ENCODE measurements around the gene NOP9.

NOP9 gene

DNA sequence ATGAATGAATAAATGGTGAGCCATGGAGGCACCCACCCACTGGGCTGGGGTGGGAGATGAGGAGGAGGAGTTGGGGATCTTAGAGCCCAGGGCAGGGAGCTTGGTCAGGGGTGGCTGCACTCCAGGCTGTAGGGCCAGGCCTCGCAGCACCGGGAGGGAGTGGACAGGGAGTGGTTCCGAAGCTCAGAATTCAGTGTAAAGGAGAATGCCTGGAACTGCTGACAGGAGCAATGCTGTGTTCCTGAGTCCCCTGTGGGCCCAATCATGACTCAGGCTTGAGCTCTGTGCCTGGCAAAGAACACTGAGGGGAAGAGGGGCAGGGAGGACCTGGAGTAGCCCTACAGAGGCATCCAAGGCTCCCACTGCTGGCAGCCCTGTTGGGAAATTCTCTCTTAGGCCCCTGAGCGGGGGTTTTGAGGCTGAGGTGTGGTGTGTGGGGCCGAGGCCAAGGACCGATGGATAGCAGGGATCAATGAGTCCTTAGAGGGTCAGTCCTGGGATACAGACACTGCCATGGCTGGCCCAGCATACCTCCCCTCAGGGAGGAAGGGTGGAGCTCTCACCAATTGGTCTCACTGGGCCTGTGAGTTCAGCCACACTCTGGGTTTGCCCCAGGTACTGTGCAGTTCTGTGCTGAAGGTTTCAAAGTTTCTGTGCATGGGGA lies 18.7 kb upstream of the NOP9 start:
- DNase-seq (ENCODE audit: low read depth in 1 of 2, low spot score in 1 of 2) = no peak

DNA sequence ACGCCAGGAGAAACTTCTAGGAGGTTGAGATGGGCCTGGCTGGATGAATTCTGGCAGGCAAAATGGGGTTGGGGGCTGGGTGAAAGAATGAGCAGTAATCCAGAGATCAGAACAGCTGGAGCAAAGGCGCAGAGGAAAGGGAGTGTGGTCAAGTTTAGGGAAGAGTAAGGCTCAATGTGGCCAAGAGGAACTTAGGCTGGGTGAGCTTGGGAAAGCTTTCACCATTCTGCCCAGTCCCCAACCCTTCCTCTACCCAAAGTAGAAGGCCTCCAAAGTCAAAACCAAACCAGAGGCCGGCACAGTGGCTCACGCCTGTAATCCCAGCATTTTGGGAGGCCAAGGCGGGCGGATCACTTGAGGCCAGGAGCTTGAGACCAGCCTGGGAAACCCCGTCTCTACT lies 18.0 kb upstream of the NOP9 start:
- no peak for DNase-seq (ENCODE audit: low read depth in 1 of 2, low spot score in 1 of 2)

DNA sequence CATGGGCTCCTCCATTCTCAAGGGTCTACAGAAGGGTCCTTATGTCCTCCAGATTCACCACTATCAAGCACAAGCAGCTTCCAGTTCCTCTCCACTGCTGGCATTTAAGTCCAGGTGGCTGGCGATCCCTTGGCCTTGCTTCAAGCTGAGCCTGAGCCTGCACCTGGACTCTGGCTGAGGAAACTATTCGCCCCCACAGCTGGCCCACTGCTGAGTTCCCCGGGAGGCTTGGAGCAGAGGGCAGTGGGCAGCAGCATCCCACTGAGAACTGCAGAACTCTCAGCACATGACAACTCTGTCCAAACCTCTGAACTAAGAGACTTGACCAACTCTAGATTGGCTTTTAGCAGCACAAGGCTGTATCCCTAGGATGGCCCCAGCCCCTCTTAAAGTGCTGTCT lies 16.9 kb upstream of the NOP9 start:
- no peak for DNase-seq (ENCODE audit: low read depth in 1 of 2, low spot score in 1 of 2)

DNA sequence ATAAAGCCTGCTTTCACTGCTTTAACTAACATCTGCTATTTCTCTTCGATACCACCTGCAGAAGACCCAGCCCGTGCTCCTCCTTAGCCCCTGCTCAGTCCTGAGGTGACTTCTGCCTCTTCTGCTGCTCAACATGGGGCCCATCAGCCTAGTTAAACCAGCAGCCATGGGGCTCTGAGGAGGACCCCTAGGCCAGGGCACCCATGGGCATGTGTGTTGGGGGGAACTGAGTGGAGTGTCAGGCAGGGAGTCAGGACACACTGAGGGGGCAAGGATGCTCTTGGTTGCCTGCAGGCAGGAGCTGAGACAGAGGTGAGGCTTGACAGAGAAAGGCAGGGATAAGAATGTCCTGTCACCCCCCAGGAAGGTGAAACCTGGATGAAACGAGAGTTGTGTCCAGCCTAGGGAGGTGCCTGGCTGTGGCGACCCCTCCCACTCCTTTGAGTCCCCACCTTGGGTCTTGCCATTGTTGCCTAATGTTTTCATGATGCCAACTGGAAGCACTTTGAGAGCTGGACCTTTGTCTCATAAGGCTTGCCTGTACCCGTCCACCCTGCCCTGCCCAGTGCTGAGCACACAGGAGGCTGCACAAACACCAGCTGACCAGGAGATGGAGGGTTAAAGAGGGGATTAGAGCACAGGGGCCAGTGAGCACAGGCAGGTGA lies 15.7 kb upstream of the NOP9 start:
- no peak for DNase-seq (ENCODE audit: low read depth in 1 of 2, low spot score in 1 of 2)

DNA sequence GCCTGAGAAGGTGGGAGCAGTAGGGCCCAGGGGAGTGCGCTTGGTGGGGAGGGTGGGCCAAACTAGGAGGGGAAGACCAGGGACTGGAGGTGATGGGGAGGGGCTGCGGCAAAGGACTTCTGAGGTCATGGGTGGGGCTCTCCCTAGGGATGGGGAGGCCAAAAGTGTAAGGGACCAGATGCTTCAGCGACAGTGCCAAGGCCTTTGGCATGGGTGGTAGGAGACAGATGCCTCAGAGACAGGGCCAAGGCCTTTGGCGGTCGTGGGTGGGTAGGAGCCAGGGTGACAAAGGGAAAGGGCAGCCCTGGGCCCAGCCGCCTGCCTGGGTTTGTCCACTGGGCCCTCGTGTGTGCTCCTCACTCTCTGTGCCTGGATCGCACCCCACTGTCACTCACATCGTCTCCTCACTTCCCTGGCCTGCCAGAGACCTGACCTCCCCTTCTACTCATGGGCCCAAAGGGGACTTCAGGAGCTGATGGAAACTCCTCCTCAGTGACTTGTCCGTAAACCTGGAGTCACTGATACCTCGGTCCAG lies 15.1 kb upstream of the NOP9 start:
- DNase-seq (ENCODE audit: low read depth in 1 of 2, low spot score in 1 of 2) = no peak

DNA sequence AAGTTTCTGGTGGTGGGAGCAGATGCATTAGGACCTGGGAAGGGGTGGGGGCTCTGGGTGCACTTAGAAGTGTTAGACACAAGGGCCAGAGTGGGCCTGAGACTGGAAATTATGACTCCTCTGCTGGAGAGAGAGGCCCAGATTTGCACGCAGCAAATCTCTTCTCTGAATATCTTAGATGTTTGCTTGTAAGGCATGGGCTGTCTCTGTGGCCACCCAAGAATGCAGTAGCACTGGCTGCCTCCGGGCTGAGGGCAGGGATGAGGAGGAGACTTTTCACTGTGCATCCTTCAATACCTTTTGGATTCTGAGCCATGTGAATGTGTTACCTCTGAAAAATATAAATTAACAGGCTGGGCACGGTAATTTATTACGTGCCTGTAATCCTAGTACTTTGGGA lies 14.3 kb upstream of the NOP9 start:
- DNase-seq (ENCODE audit: low read depth in 1 of 2, low spot score in 1 of 2) = no peak

DNA sequence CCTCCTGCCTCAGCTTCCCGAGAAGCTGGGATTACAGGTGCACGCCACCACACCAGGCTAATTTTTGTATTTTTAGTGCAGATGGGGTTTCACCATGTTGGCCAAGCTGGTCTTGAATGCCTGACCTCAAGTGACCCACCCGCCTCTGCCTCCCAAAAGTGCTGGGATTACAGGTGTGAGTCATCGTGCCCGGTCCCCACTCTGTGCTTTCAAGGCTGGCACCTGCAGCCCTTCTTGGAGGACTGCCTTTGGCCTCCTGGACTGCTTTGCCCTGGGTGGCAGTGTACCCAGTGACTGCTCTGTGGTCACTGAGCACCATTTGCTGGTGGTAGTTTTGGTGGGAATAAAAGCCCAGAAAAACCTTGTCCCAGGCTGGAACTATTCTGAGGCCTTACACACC lies 12.7 kb upstream of the NOP9 start:
- DNase-seq (ENCODE audit: low read depth in 1 of 2, low spot score in 1 of 2) = no peak

DNA sequence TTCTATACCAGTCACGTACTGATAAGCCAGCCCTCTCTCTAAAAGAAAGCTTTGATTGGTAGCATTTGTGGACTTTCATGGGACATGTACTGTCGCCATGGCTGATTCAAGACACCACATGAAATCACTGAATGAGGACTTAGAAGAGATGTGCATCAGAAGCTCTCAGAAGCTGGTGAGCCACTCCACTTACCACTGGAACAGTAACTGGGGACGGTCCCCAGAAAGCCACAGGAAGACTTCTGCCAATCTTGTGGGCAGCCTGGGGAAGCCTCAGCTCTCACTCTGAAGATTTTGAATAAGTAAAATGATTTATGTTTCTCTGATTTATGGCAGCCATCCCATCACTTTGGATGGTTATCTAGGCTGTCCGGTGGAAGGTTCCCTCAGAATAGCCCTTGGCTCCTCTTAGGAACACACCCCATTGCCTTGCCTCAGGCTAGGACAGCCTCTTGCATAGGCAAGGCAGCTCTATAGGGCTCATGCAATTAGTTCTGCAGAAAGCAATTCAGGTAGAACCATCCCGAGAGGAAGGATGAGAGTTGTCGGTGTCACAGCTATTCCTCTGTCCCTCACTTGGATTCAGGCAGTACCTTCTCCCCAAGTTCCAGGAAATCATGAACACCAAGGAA lies 9.9 kb upstream of the NOP9 start:
- no peak for DNase-seq (ENCODE audit: low read depth in 1 of 2, low spot score in 1 of 2)

DNA sequence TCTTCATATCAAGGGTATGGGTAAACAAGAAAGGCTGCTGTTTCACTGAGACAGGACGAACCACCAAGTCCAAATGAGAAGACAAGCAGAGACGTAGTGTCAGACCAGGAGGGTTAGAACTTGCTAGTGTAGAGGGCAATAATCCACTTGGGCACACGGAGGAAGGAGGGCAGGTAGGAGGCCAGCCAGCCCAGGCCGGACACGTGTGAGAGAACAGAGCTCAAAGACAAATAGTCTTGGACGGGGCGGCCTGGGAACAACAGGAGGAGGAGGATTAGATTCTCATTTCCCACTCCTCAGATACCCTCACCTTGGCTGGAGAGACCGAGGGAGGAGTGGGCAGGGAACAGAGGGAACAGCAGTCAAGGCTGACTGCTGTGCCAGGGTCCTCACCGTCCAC lies 8.9 kb upstream of the NOP9 start:
- no peak for DNase-seq (ENCODE audit: low read depth in 1 of 2, low spot score in 1 of 2)

DNA sequence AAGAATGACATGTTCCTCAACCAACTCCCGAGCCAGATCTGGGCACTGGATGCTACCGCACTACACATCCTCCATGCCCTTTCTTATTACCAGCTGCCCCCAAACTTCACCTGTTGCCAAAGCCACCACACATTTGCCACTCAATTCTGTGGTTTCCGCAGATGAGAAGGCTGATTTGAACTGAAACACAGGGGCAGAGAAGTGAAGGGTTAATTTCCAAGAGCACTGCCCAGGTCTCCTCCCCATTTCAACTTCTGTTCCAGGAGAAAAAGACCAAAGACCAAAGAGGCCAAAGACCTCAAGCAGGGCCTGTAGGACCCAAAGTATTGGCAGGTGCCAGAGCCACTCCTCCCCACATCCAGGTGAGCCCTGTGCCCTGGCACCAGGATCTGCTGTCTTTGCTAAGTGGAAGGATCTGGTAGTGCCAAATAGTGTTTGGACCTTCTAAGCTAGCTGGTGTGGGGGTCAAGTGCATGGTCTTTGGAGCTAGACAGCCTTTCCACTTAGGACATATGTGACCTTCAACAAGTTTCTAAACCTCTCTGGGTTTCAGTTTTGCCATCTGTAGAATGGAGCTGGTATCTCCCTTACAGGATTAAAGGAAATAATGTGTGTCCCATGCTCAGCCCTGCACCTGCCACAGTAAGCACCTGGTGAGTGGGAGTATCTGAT lies 8.1 kb upstream of the NOP9 start:
- DNase-seq (ENCODE audit: low read depth in 1 of 2, low spot score in 1 of 2) = no peak

DNA sequence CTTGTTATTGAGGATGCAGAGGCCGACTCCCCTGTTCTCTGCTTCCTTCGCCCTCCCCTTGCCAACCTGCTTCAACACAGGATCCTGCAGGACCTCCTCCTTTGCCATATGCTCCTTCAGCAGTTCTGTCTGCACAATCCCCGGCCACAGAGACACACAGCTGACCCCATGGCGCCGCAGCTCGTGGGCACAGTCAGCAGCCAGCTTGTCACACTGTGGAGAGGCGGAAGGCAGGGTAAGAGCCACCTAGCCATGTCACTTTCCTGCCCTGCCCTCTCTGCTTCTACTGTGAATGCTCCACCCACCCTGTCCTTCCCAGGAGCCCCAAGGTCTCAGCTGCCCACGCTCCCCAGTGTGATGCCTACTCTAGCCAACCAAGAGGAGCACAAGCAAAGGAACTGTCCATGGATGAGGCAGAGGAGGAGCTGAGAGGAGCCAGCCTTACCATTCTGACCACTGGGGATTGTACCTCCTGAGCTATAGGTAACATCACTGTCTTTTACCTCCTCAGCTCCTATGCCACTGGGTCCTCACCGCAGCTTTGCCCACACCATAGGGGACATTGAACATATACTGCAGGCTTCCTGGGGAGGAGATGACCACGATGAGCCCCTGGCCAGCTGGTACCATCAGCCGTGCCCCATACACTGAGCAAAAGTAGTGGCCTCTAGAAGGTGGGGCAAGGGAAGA lies 7.4 kb upstream of the NOP9 start:
- DNase-seq (ENCODE audit: low read depth in 1 of 2, low spot score in 1 of 2) = no peak

DNA sequence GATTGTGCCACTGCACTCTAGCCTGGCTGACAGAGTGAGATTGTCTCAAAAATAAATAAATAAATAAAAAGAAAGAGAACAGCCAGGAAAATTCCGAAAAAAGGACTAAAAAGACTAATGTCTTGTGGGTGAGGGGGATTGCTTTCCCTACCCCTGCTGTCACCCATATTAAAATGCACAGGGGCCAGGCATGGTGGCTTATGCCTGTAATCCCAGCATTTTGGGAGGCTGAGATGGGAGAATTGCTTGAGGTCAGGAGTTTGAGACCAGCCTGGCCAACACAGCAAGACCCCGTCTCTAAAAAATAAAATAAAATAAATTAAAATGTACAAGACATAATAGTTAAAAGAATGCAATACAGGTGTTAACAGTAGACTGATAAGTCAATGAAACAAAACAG lies 6.1 kb upstream of the NOP9 start:
- no peak for DNase-seq (ENCODE audit: low read depth in 1 of 2, low spot score in 1 of 2)

DNA sequence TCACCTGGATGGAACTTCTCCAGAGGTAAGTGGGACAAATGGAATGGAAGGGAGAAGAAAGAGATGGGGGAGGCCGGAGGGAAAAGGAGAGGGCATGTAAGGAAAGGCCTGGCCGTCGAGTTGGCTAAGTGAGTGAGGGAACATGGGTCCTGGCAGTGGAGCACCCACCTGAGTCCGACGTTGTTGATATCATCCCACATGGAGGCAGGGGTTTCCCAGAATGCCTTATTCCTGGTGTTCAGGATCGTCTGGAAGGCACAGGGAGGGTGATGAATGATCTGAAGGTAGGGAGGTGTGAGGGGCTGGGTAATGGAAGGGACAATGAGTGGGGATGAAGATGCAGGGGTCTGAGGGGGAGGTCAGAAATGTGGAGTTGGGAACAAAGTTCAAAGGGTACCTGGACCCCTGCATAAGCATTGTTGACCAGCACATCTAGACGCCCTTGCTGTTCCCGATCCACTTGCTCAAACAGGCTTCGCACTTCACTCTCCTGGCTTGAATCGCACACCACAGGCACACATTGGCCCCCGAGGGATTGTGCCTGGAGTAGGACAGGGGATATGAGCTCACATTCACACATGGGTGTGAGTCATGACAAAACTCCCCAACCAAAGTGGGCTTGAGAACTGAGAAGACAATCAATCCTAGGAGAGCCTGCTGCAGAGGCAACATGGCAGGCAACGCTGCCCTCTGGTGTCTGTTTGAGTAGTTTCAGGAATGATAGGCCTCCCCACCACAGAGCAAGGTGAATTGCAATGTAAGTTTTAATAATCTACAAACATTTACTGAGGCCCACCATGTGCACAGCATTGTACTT lies 3.1 kb upstream of the NOP9 start:
- peak; percentile 46 to 48 for DNase-seq (ENCODE audit: low read depth in 1 of 2, low spot score in 1 of 2)

DNA sequence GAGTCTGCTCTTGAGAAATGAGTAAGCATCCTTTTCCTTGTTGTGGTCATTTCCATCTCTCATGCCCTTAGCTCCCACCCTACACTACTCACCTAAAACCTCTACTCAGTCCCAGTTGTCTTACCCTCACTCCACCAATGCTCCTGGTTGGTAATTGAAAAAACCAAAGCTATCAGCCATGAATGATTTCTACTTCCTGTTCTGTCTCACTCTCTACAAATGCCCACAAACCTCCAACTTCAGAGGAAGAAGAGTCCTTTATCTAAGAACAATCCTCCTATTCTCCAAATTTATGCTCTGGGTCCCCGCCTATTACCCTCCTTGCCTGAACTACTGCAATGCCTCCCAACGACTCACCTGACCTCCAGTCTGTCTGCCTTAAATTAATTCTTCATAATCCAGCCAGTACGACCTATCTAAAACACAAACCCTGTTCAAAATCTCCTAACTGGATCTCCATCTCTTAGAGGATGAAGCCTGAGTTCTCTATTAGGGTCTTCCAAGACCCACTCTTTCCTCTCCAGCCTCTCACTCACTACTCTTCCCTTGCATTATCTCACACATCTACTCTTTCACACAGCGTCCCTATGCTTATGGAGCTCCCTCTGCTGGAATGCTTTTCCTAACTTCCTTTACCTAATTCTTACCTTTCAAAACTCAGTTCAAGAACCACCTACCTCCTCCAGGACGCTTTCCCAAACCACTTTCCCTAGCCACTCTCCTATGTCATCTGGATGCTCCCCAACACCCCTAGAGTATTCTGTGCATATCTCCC lies 2.3 kb upstream of the NOP9 start:
- no peak for DNase-seq (ENCODE audit: low read depth in 1 of 2, low spot score in 1 of 2)

DNA sequence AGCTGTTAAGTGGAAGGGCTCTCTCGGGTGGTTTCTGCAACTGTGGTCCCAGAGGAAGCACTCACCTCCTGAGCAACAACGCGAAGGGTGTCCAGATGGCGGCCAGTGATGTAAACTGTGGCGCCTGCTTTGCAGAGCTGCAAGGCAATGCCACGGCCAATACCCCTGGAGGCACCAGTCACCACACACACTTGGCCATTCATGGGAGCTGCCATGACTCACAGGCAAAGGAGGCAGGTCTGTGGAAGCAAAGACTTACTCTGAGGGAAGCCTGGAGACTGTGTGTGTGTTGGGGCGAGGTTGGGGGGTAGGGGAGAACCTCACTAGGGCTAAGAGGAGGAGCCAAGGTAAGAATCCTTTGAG lies 777 bp upstream of the NOP9 start:
- DNase-seq (ENCODE audit: low read depth in 1 of 2, low spot score in 1 of 2) = no peak

DNA sequence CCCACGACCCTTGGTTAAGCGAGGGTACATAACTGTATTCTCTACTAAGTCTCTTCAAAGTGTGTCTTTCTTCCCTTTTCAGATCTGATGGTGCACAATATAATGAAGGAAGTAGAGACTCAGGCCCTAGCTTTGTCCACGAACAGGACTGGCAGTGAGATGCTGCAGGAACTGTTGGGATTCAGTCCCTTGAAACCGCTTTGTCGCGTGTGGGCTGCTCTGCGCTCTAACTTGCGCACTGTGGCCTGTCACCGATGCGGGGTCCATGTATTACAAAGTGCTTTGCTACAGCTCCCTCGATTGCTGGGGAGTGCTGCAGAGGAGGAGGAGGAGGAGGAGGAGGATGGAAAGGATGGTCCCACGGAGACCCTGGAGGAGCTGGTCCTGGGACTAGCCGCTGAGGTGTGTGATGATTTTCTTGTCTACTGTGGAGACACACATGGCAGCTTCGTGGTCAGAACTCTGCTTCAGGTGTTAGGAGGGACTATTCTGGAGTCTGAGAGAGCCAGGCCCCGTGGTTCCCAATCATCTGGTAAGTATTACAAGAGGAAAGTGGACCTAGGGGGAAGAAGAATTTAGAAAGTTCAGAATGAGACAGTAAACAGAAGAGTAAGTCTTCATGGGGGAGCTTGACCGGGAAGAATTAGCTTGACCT lies 803 bp downstream of the NOP9 start:
- no peak for DNase-seq (ENCODE audit: low read depth in 1 of 2, low spot score in 1 of 2)

DNA sequence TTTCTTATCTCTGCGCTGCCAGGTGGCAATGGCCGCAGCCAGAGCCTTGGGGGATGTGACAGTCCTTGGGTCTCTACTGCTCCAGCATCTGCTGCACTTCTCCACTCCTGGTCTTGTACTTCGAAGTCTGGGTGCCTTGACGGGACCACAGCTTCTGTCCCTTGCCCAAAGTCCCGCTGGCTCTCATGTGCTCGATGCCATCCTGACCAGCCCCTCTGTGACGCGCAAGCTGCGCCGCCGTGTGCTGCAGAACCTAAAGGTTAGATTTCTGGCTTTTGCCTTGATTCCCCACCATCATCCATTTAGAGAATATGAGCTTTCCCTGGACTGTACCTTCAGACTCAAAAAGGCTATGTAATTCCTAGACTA lies 4.4 kb downstream of the NOP9 start:
- no peak for DNase-seq (ENCODE audit: low read depth in 1 of 2, low spot score in 1 of 2)

DNA sequence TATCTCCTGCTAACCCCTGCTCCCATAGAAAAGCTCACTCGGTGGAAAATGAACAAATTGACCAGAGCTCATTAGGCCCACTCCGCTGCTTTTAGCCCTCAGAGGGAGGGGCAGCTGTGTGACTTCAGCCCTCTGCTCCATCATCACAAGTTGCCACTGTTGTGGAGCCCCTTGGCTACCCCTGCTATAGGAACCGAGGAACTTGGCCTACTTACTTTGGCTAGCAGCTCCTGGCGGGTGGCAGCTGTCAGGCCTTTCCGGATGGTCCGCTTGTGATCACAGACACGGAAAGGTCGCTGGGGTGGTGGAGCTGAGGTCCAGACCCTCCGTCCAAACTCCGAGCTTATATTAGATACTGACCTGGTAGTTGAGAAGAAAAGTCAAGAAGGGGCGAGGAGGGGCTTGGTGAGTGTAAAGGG lies 7.5 kb downstream of the NOP9 start:
- DNase-seq (ENCODE audit: low read depth in 1 of 2, low spot score in 1 of 2) = no peak

DNA sequence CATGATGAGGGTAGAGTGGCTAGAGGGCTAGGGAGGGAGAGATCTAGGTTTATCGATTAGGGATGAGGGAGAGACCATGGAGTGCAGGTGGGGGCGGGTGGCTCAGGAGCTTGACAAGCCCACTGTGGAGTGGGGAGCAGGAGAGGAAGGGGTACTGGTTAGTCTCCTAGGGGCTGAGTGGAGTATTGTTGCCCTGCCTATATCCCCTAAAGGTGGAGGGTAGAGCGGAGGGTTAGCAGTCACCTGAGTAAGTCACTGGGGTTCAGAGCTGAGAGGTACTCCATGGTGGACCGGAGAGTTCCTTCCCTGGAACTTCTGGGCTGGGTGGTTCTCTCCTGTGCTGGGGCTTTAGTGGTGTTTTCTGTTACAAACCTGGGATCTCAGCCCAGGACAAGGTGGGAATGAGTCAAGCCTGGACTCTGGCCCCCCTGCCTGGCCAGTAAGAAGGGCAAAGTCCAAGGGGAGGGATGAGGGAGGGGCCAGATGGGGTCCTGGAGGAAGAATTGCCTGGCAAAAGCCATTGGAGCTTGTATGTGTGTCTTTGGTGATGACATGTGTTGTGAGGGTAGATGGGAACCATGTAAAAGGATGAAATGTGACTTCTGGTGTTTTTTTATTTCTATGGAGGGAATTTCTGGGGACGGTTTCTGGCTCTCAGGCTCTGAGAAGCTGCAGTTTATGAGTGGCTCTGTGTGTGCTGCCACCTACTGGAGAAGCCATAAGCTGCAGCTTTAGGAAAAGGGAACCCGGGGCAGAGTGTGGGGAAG lies 8.1 kb downstream of the NOP9 start, which contains the start of gene CIDEB:
CIDEB (minus strand) TSS at position 403 of the 767 bp plus-strand sequence; CDS start at position 284, 119 bp downstream.
- no peak for DNase-seq (ENCODE audit: low read depth in 1 of 2, low spot score in 1 of 2)
